Erythroblast (primary cell): Measurements from ENCODE around the gene LCN12.

ENCODE experiments used
- GATA1 ChIP-seq: IDR thresholded peaks from 2 replicates; pipeline ENCODE4 v1.6.1; 2011; ENCODE audit warnings: low read depth, mild to moderate bottlenecking, control low read depth, low read length, moderate library complexity
- POLR2A ChIP-seq: IDR thresholded peaks from 2 replicates; pipeline ENCODE4 v1.6.1; 2011; ENCODE audit warnings: mild to moderate bottlenecking, low read length

DNA sequence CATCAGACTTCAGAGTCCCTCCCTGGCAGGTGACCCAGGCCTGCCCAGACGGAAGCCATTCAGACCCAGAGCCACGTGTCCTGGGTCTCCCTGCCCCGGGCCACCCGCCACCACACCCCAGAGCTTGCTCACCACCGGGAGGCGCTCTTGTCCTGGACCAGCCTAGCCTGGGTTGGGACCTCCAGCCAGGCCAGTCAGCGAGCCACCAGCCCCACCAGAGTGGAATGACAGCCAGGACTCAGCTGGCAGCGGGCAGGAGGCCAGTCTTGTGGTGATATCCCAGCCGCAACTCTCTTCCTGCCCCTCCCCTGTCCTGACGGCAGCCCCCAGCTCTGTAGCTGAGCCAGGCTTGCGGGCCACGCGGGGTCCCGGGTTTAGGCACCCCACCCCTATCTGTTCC, 23.6 kb downstream of the LCN12 start:
- TF ChIP-seq POLR2A = no peak
- no peak for TF ChIP-seq GATA1
